ENCODE measurements around the gene WDTC1. TPM values are rescaled to one million over a fixed set of nuclear protein-coding genes. Genes with fewer than 3 reads are reported as not detected.

The WDTC1 gene
- total and polyA plus RNA-seq, 9 of the 15 experiments (the other 6 are each of a cell fraction or from before 2014, with no cell fraction given), result 0.18 to 32.3 (median 8.8) TPM

GRCh38 chr1:27238032-27238431, 3.6 kb downstream of the WDTC1 start:
- BruUV-seq (replicated peaks), result TSS peak; percentile 46
- no peak for DNase-seq (ENCODE audit: extremely low read depth in 1 of 4, low spot score in 3 of 4)
- Histone ChIP-seq H3K4me1 (replicated peaks in 1 of 2; ENCODE audit: control insufficient read depth in 2 of 2, insufficient read depth in 2 of 2, low read length in 2 of 2) (peaks cover 10 to 15% of the 10 kb centered on the region in 2 experiments; a peak in 4 of 5 replicates), H3K36me3 (ENCODE audit: control insufficient read depth, insufficient read depth, low read length) (no peaks in the 10 kb centered on the region), H4K20me1 (replicated peaks; ENCODE audit: control insufficient read depth, insufficient read depth, low read length) (no peaks in the 10 kb centered on the region), H3K4me3 (no peak overlapping the region), H3K27me3 (ENCODE audit: control insufficient read depth in 2 of 2, insufficient read depth in 2 of 2, low read length in 2 of 2) (no peaks in the 10 kb centered on the region), H2AFZ (ENCODE audit: low read depth, low read length) (no peak overlapping the region), H3K4me2 (ENCODE audit: insufficient read depth, low read length) (no peak overlapping the region), H3K27ac (ENCODE audit: extremely low read depth, low read depth, low read length) (no peak overlapping the region), H3K79me2 (ENCODE audit: control insufficient read depth, insufficient read depth, low read length) (peaks cover 20% of the 10 kb centered on the region), H3K9me3 (replicated peaks; ENCODE audit: control insufficient read depth, insufficient read depth, low read depth, low read length) (no peaks in the 10 kb centered on the region), H3K9ac (ENCODE audit: insufficient read depth in 1 of 2, low read depth in 2 of 2, low read length in 2 of 2) (no peak overlapping the region), H3K9me1 (ENCODE audit: control insufficient read depth, insufficient read depth, low read length) (no peaks in the 10 kb centered on the region)
- ATAC-seq, result no peak
- FAIRE-seq, result no peak
- intact Hi-C loops (cut with micrococcal nuclease), result no loop called here
- TF ChIP-seq, protein P1, sequence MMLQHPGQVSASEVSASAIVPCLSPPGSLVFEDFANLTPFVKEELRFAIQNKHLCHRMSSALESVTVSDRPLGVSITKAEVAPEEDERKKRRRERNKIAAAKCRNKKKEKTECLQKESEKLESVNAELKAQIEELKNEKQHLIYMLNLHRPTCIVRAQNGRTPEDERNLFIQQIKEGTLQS (IDR thresholded peaks at IDR 0.05), result no peak
- TF ChIP-seq, protein P1 (CRISPR knock-in tag; conservative IDR thresholded peaks at IDR 0.05), result no peak
- TF ChIP-seq RBM25 (IDR thresholded peaks at IDR 0.05; ENCODE audit: low read depth, low read length, severe bottlenecking), result peak; percentile 71
- TF ChIP-seq BCOR (IDR thresholded peaks at IDR 0.05), result peak; percentile 49
- ChIA-PET CTCF (ENCODE audit: low intra/inter-chr PET ratio) (no interaction called here), POLR2A (no interaction called here)
- in situ Hi-C loops (cut with MboI), result no loop called here

- FAIRE-seq, result no peak
- no peak overlapping the region for H3K4me3 ChIP-seq
- no peaks in the 10 kb centered on the region; a peak in 2 of 5 replicates for H3K4me1 ChIP-seq (replicated peaks in 1 of 2; ENCODE audit: control insufficient read depth in 2 of 2, insufficient read depth in 2 of 2, low read length in 2 of 2)
- no peak for DNase-seq (ENCODE audit: extremely low read depth in 1 of 4, low spot score in 3 of 4)
- H3K4me2 ChIP-seq (ENCODE audit: insufficient read depth, low read length), result no peak overlapping the region
- no peak overlapping the region for H2AFZ ChIP-seq (ENCODE audit: low read depth, low read length)
- ATAC-seq, result no peak
- CTCF ChIA-PET (ENCODE audit: low intra/inter-chr PET ratio), result no interaction called here
- no peak overlapping the region for H3K9ac ChIP-seq (ENCODE audit: insufficient read depth in 1 of 2, low read depth in 2 of 2, low read length in 2 of 2)
- no TSS peak for BruUV-seq (replicated peaks)
- no peaks in the 10 kb centered on the region for H3K9me3 ChIP-seq (replicated peaks; ENCODE audit: control insufficient read depth, insufficient read depth, low read depth, low read length)
- POLR2A ChIA-PET, result interaction anchor here (0.6 to 3.4 kb wide), 6 partner anchors 14 to 1090 kb away, joined by 3 to 16 read pairs (median 4); no protein-coding TSS in a partner anchor
- no peaks in the 10 kb centered on the region for H4K20me1 ChIP-seq (replicated peaks; ENCODE audit: control insufficient read depth, insufficient read depth, low read length)
- H3K9me1 ChIP-seq (ENCODE audit: control insufficient read depth, insufficient read depth, low read length), result no peaks in the 10 kb centered on the region
- no peak overlapping the region for H3K27ac ChIP-seq (ENCODE audit: extremely low read depth, low read depth, low read length)
- no peaks in the 10 kb centered on the region for H3K27me3 ChIP-seq (ENCODE audit: control insufficient read depth in 2 of 2, insufficient read depth in 2 of 2, low read length in 2 of 2)
- H3K79me2 ChIP-seq (ENCODE audit: control insufficient read depth, insufficient read depth, low read length), result peaks cover 4% of the 10 kb centered on the region
- no peaks in the 10 kb centered on the region for H3K36me3 ChIP-seq (ENCODE audit: control insufficient read depth, insufficient read depth, low read length)
- in situ Hi-C loops (cut with MboI), result no loop called here
- WGBS (ENCODE audit: insufficient coverage, low coverage, missing lambda C conversion rate), result 83% methylated on average over 4 of the region's 4 CpGs
- intact Hi-C loops (cut with micrococcal nuclease), result no loop called here
- TF ChIP-seq U2AF2 (optimal IDR thresholded peaks at IDR 0.05; ENCODE audit: low read depth, low read length), result no peak
- TF ChIP-seq NFE2L1 (tag; IDR thresholded peaks at IDR 0.05; ENCODE audit: borderline replicate concordance, low read depth), result no peak
- TF ChIP-seq ZNF740 (CRISPR knock-in tag; IDR thresholded peaks at IDR 0.05), result no peak
- no peak for TF ChIP-seq ZNF740 (tag; IDR thresholded peaks at IDR 0.05)
- TF ChIP-seq HINFP (tag; conservative IDR thresholded peaks at IDR 0.05; ENCODE audit: low read depth), result no peak
- TF ChIP-seq DDX20 (tag; IDR thresholded peaks at IDR 0.05; ENCODE audit: low read depth), result no peak
- TF ChIP-seq, protein P2, sequence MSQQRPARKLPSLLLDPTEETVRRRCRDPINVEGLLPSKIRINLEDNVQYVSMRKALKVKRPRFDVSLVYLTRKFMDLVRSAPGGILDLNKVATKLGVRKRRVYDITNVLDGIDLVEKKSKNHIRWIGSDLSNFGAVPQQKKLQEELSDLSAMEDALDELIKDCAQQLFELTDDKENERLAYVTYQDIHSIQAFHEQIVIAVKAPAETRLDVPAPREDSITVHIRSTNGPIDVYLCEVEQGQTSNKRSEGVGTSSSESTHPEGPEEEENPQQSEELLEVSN (IDR thresholded peaks at IDR 0.05; ENCODE audit: borderline replicate concordance in 1 of 2, extremely low read depth in 1 of 2, insufficient read depth in 1 of 2, insufficient read length in 1 of 2, low read depth in 1 of 2, low read length in 1 of 2, poor library complexity in 1 of 2, severe bottlenecking in 1 of 2), result no peak
These were observed 7.2 kb downstream of the WDTC1 start for GRCh38 chr1:27241677-27242076.

All from K562 (cell line).